Stimulated activated CD4-positive, alpha-beta T cell treated with anti-CD3 and anti-CD28 coated beads, TNF-alpha, amount 100 ng/mL, for 4 hours (primary cell): ENCODE results near the gene KRTAP1-3.
"Not testable (repeated sequence)": the region's sequence is repeated elsewhere in the genome, so short reads cannot be mapped to it uniquely, and the experiment has no call there.

Source experiments
- DNase-seq, 3 experiments: peaks; one replicate each; pipeline ENCODE4 v3.0.0-alpha.2; 2020; ENCODE audit warnings: low read depth in 3 of 3

The KRTAP1-3 gene

DNA sequence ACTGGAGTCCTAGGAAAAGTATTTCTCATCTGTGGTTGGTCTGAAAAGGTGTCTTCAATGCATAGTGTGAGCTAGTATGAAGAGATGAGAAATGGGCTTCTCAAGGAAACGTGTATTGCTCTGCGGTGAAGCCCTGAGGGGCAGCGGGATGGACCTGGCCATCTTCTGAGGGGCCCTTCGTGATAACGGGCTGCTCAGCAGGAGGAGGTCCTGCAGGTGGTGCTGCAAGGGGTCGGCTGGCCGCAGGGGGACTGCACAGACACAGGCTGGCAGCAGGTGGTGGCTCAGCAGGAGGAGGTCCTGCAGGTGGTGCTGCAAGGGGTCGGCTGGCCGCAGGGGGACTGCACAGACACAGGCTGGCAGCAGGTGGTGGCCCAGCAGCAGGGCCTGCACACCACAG is 19.9 kb upstream of the KRTAP1-3 start:
- not testable (repeated sequence) for DNase-seq

DNA sequence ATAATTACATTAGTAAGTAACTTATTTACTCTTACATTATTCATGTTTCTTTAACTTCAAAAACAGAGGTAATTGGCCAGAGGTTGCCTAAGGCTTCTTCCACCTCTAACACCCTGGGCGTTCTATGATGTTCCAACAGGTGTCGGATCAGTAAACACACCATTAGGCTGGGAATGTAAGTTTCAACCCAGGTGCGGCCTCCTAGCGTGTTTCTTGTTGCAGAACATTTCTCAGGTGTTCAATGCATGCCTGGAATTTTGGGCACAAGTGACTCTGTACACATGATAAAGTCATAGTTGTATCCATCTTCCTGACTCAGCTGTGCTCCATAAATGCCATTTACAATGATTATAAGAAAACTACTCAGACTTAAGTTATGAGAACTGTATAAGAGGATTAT is 19.4 kb upstream of the KRTAP1-3 start:
- no peak for DNase-seq

DNA sequence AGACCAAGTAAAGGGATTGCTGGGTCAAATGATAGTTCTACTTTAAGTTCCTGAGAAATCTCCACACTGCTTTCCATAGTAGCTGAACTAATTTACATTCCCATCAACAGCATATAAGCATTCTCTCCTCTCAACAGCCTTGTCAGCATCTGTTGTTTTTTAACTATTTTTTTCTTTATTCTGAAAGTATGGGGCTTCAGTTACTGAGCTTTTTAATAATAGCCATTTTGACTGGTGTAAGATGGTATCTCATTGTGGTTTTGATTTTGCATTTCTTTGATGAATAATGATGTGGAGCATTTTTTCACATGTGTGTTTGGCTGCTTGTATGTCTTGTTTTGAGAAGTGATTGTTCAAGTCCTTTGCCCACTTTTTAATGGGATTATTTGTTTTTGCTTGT is 17.9 kb upstream of the KRTAP1-3 start:
- DNase-seq, result no peak

DNA sequence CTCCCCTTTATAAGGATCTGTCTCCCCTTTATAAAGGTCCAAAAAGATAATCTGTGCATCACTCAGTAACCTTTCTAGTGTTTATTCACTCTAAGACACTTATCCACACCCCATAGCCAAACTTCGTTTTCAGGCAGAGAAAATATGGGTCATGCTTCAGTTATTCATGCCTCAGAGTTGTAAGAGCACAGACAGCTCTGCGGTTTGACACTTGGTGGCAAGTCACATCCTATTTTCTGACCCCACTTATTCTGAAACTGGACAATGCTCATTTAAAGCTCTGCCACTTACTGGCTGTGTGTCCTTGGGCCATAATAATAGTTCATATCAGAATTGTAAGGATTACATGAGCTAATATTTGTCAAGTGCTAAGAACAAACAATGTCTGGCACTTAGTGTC is 14.4 kb upstream of the KRTAP1-3 start:
- no peak for DNase-seq

DNA sequence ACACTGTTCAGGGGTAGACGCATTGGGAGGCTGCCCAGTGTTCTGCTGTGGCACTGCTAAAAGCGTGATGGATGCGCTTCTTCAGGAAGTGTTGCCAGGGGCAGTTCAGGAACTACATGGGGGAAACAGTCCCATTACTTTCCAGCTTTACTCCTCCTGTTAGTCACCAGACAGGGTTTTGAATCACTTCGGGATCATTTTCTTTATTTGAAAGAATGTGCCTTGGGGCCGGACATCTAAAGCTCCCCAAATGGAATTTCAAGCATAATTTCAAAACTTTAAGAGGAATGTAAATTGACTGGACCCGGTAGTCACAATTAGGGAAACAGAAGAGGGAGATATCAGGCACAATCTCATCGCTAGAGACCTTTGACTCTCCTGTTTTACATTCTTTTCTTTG is 13.8 kb upstream of the KRTAP1-3 start:
- DNase-seq, result no peak

DNA sequence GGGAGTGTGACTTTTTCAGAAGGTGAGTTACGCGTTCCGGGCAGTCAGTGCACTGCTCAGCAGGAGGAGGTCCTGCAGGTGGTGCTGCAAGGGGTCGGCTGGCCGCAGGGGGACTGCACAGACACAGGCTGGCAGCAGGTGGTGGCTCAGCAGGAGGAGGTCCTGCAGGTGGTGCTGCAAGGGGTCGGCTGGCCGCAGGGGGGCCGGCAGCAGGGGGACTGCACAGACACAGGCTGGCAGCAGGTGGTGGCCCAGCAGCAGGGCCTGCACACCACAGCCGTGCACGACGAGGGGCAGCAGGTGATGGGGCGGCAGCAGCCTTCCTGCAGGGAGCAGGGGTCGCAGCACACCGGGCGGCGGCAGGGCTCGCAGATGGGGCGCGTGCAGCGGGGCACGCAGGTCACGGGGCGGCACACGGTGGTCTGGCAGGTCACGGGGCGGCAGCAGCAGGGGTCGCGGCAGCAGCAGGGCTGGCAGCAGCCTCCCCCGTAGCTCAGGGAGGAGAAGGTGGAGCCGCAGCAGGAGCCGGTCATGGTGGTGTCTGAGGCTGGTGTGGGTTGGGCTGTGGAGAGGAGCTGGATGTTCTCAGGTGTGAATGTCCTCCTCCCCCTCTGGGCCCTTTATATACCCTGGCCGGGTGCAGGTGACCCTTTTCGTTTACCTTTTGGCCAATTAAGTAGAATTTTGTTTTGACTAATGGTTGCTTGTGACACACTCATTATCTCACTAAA is 12.2 kb upstream of the KRTAP1-3 start, which contains the start of gene KRTAP2-1:
Gene KRTAP2-1 (minus strand): TSS at position 582 of the 731 bp plus-strand sequence. CDS start 49 bp downstream, at position 533.
- not testable (repeated sequence) for DNase-seq

DNA sequence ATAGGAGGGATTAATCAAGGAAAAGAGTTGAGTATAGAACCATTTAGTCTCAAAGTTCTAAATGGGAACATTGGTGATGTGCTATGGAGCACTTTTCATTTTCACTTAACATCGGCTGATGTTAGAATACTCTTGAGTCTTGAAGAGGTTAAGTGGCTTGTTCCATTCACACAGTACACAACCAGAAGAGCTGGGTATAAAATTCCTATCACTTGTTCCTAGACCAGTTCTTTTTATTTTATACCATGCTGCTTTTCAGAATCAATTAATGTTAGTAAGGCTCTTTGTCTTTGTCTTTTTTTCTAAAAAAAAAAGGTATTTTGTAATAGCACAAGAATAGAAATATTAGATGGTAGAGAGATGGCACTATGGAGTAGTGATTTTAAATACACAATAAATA is 8.3 kb upstream of the KRTAP1-3 start:
- no peak for DNase-seq

DNA sequence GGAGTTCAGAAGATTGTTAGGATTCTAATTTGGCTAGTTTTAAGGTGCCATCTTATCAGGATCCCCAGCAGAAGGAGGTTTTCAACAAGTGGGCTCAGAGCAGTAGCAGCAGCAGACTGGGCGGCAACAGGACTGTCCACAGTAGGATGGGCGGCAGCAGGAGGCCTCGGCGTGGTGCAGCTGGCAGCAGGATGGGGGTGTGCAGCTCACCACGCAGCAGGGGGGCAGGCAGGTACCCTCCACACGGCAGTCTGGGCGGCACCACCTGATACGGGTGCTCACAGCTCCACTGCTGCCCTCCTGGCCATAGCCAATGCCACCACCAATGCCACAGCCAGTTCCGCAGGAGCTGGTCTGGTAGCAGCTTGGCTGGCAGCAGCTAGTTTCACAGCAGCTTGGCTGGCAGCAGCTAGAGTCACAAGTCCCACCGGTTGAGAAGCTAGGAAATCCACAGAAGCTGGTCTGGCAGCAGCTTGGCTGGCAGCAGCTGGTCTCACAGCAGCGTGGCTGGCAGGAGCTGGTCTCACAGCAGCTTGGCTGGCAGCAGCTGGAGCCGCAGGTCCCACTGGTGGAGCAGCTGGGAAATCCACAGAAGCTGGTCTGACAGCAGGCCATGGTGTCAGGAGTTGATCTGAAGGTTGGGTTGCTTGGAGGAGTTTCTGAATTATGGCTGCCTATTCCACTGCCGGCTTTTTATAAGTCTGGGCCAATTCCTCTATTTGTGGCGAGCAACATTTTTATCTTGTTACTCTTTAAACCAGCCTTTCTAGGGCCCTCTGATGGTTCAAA is 6.3 kb upstream of the KRTAP1-3 start, which contains the start of gene KRTAP1-1:
Gene KRTAP1-1 (minus strand): TSS at position 668 of the 789 bp plus-strand sequence. CDS start 53 bp downstream, at position 615.
- DNase-seq, result not testable (repeated sequence)

DNA sequence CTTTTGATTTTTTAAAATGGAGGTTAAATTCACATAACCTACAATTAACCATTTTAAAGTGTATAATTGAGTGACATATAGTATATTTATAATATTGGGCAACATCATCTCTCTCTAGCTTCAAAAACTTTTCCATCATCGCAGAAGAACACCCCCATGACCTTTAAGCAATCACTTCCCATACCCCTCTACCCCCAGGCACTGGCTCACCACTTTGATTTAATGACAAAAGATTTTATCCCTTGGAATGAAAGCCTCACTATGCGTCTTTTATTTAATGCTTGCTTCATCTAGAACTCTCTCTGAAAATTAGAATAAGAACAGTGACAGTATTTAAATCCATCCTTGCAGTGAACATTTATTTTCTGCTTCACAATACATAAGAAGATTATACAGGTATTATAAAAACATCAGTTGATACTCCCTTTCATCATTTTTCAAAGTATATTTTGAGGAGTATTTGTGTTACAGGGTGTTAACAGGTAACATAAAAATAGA is 3.2 kb upstream of the KRTAP1-3 start:
- no peak for DNase-seq

DNA sequence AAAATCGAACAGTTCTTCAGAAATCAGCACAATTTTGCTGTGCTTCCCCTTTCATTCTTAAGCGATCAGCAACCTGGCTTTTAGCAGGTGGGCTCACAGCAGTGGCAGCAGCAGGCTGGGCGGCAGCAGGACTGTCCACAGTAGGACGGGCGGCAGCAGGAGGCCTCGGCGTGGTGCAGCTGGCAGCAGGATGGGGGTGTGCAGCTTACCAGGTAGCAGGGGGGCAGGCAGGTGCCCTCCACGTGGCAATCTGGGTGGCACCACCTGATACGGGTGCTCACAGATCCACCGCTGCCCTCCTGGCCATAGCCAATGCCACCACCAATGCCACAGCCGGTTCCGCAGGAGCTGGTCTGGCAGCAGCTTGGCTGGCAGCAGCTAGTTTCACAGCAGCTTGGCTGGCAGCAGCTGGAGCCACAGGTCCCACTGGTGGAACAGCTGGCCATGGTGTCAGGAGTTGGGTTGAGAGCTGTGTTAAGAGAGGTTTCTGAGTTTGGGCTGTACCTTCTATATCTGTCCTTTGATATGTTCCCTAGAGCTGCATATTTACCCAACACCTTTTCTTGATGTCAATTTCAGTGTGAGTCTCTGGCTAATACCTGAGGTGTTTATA is 4.9 kb downstream of the KRTAP1-3 start, which contains the start of gene KRTAP1-4:
Gene KRTAP1-4 (minus strand): TSS at position 563 of the 613 bp plus-strand sequence. CDS start 117 bp downstream, at position 446.
- DNase-seq, result no peak

DNA sequence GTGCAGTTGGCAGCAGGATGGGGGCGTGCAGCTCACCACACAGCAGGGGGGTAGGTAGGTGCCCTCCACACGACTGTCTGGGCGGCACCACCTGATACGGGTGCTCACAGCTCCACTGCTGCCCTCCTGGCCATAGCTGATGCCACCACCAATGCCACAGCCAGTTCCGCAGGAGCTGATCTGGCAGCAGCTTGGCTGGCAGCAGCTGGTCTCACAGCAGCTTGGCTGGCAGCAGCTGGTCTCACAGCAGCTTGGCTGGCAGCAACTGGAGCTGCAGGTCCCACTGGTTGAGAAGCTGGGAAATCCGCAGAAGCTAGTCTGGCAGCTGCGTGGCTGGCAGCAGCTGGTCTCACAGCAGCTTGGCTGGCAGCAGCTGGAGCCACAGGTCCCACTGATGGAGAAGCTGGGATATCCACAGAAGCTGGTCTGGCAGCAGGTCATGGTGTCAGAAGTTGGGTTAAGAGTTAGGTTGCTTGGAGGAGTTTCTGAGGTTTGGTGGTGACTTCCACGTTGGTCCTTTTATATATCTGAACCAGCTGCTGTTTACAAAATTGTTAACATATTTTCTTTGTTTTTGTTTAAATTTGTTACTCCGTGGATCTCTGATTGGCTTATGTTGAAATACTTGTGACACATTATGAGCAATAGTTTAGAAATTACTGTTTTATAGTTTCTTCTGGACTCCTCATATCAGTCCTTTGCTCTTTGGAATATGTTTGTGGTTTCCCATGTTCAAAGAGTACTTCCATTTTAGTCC is 7.8 kb downstream of the KRTAP1-3 start, which contains the start of gene KRTAP1-5:
Gene KRTAP1-5 (minus strand): TSS at position 494 of the 757 bp plus-strand sequence. CDS start 53 bp downstream, at position 441.
- no peak for DNase-seq

DNA sequence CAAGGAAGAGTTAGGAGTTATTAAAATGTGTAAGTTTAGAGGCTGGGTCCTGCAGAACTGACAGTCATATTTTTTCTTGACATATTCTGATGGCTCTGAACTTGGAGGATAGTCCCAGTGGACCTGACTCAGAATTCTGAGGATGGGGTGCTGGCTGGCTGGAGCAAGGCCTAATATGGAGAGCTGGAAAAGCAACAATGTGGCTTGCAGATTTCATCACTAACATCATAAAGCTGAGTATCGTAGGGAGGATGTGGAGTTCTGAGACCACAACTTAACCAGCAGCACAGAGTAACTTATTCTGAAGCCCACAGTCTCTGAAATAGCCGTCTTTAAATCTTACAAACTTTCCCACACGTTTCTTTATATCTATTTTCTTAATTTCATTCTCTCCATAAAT is 10.0 kb downstream of the KRTAP1-3 start:
- no peak for DNase-seq

DNA sequence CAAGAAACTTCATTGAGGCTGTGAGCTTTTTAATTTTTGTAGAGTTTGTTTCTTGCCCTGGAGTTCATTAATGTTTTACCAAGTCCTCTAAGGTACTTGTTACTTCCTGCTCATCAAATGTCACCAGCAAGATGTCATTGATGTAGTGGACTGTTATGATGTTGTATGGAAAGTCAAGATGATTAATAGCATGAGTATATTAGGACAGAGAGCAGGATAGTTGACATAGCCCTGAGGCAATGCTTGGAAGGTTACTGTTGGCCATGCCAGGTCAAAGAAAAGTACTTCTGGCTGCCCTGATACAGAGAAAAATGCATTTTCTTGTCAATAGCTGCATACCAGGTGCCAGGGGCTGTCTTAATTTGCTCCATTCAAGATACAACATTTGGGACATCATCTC is 14.3 kb downstream of the KRTAP1-3 start:
- DNase-seq, result no peak

DNA sequence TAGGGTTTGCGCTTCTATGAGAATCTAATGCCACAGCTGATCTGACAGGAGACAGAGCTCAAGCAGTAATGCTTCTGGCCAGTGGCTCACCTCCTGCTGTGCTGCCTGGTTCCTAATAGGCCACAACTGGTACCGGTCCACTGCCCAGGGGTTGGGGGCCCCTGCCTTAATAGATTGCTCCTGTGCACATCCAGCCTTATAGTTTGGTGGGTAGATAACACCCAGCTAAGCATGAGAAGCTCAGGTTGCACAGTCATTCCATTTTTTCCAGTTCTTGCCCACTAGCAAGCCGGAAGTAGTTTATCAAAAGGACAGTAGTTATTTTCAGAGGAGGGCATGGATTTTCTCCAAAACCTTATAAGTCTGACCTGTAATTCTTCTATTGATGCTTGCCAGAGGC is 15.3 kb downstream of the KRTAP1-3 start:
- DNase-seq, result no peak

DNA sequence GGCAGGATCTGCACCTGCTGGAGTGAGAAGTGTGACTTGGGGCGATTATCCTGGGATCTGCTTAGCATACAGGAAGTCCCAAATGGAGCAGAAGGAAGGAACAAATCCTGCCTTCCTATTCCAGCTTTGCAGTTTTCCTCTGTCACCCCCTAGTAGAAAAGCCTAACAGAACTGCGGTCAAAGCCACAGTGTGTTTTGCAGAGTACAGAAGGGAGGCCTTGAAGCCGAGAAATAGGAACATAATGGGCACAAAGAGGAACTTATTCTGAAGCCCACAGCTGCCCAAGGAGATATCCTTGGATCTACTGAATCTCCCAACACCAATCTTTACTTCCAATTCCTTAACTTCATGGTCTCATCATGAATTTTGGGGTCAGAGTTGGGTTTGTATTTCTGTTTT is 16.1 kb downstream of the KRTAP1-3 start:
- no peak for DNase-seq

DNA sequence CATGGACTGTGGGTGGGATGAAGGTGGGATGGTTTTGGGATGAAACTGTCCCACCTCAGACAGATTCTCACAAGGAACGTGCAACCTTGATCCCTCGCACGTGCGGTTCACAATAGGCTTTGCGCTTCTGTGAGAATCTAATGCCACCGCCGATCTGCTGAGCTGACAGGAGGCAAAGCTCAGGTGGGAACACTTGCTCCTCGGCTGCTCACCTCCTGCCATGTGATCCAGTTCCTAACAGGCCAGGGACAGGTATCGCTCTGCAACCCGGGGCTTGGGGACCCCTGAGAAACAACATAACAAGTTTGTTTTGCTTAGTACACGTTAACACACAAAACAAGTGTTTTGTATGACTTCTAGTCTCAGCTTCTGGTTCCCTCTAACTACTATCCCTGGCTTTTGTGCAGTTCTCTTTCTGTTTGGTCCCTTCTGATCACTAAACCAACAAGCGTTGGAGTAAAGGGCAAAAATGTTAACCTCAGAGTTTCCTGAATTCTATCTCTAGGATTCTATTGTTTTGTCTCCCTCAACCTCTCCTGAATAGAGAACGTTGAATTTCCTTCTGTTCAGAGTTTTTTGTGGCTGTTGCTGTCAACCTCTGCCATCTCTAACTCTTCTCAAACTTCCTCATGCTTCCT is 18.0 kb downstream of the KRTAP1-3 start:
- DNase-seq, result no peak

DNA sequence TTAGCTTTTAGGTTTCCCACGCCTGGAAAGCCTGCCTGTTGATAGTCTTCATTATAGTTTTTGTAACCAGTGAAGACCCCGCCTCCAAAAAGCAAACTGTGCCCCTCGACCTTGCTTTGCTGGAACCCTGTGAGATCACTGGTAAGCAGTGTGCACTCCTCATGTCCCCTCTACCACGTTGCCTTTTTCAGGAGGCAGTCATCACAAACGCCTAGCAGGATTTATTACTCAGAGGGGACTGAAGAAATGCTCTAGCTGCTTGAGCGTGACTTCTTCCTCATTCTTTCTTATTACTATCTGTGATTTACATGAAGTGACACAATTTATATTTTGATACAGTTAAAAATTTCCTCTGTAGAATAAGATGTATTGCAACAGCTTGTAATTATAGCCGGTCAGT is 19.2 kb downstream of the KRTAP1-3 start:
- no peak for DNase-seq

DNA sequence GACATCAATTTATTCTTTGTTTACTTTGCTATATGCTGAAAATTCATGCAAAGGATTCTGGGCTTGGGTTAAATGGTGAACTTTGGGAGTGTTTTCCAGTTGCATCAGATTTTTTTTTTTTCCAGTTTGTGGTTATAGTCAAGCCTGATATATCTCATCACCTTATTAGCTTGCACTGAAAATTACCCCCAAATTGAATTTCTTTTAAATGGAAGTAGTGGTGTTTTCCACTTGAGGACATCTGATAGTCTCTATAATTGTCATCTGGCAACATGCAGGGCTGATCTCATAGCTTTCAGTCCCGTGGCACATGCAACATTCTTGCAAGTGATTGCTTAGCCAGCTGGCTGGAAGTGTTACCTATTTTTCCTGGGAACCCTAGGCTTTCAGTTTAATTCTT is 21.1 kb downstream of the KRTAP1-3 start:
- no peak for DNase-seq

DNA sequence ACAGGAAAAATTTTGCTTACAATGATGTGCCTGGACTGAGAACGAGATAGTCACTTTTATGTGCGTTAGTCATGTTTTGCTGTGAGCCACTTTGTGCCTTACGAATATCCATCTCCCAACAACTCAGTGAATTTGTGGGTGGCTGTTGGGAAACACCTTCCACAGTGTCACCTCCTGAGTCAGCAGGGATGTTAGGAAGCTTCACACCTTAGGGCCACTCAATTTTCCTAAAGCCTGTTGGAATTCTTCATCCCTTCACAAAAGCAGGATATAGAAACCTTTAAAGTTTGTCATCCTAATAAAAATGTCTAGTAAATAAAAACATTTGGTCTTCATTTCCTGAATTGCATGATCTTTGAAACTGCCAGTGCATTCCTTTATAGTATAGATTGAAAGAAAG is 21.5 kb downstream of the KRTAP1-3 start:
- DNase-seq, result no peak

DNA sequence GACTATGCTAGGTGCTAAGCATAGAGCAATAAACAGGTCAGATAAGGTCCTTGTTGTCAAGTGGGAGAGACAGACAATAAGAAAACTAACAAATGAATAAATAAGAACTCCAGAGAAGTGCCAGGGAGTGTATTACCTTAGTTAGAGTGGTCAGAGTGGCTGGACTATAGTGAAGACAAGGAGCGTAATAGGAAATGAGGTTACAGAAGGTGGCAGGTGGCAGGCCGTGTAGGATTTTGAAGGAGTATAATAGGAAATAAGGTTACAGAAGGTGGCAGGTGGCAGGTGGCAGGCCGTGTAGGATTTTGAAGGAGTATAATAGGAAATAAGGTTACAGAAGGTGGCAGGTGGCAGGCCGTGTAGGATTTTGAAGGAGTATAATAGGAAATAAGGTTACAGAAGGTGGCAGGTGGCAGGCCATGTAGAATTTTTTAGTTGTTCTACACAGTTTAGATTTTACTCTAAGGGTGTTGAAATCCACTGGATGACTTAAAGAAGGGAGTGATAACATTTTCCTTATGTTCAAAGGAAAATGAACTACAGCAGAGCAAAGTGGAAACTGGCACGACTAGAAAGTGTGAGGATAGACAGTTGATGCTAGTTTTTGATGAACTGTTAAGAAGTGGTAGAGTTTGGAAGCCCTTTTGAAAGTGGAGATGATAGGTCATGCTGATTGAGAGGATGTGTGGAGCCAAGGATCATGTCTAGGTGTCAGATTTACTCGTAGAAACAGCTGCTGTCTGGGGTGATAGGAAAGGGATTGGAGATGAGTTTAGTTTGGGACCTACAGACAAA is 22.2 kb downstream of the KRTAP1-3 start:
- DNase-seq, result no peak
